Measurements from ENCODE around the gene AGAP2.
"Not testable (repeated sequence)": the region's sequence is repeated elsewhere in the genome, so short reads cannot be mapped to it uniquely, and the experiment has no call there.

Gene AGAP2

DNA sequence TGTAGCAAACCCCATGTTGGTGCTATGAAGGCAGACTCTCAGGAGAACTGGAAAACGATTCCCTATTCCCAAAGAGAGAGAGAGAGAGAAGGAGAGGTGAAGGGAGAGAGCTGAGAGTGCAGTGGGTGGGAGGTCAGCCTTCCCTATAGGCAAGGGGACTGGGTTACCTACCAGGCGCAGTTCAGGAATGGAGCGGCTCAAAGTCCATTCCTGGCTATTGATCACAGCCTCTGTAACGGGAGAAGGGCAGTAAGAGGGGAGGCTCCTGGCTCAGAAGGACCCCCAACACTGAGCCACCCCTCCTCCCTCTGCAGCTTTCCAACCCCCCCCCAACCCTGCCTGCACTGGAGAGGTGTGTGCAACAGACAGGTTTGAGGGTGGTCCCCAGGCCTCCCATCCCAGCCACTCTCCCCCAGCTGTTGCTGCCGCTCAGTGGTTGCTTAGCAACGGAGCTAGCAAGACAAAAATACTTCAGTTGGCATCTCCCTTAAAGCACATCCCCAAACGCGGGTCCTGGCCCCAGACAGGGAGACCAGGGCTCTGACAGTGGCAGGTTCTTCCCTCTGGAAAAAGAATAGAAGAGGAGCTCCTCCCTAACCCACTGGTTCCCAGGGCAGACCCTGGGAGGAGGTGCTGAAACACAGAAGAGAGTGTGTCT, 3.2 kb downstream of the AGAP2 start:
- DNase-seq = peak; percentile 31

DNA sequence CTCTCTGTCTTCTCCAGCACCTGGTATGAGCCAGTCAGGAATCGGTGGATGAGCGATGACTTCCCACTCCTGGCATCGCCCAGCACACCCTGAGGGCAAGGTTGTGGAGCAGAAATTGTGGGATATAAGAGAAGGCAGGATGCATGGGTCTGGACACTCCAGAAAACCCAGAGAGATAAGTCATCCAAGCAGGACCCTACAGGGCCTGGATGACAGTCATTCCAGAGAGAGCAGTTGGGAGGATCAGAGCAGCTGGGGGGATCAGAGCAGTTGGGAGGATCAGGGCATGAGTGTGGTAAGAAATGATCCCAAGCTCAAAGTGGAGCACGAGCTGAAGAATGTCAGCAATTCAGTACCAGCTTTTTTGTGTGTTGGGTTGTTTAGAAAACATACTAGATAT, 4.0 kb downstream of the AGAP2 start:
- no peak for DNase-seq

DNA sequence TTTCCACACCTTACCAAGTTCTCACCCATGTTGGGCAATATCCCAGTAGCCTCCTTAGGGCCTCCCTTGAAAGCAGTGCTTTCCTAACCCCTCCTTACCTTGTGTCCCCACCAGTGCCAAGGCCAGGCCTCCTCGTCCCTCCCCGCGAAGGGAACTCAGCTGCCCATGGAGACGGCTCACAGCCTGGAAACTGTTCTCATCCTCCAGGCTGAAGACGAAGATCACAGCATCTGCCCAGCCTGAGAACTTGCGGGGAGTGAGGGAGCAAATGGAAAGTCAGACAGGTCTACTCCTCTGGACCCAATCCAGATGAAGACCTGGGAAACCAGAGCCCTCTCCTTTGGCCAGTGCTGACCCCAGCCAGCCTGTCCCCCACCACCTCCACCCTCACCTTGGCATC, 4.6 kb downstream of the AGAP2 start:
- DNase-seq = no peak

DNA sequence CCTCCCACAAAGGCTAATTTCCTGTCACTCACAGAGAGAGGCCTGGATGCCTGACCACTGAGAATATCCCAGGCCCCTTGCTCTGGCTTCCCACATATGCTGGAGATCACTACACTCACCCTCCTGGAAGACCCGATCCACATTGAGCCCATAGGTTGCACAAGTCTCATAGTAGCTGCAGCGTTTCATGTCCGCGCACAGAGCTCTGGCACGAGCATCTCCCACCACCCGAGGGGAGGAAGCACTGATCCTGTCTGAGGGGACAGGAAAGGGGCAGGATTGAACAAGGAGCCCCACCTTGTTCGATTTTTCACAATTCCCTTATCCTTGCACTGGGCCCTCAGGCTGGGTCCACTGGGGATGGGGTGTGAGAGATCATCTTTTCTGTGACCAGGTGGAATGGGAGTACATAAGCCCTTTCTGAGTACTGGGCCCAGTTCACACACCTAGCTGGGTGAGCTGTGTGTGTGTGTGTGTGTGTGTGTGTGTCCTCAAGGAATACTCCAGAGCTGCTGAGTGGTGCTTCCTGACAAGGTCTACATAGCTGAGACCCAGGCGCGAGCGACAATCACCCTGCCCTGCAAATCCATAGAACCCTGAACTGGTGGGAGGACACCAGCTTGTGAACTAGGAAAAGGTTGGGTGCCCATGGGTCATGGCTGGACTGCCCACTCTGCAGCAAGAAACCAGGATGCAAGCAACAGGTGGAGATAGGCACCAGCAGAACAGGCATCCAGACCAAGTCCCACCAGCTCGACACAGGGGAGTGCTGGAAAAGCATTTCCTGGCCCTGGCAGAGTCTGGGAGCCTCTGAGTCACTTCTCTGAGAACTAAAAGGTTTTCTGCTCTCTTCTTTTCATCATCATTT, 5.6 kb downstream of the AGAP2 start:
- no peak for DNase-seq

DNA sequence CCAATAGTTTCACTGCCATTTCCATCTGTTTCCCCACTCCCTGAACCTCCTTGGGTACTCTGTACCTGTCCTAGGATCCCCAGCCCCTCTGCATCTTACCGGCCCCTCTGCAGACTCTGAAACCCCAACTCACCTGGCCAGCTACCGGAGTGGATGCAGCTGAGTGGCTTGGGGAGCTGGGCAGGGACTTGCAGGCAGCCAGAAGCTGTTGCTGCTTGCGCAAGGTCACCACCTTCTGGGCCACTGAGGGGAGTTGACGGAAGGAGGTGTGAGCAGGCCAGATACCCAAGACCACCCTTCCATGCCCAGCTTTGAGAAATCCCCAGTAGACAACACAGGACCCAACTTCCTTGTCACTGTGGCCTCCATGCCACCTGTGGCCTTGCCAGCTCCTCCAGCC, 6.3 kb downstream of the AGAP2 start:
- DNase-seq = no peak

DNA sequence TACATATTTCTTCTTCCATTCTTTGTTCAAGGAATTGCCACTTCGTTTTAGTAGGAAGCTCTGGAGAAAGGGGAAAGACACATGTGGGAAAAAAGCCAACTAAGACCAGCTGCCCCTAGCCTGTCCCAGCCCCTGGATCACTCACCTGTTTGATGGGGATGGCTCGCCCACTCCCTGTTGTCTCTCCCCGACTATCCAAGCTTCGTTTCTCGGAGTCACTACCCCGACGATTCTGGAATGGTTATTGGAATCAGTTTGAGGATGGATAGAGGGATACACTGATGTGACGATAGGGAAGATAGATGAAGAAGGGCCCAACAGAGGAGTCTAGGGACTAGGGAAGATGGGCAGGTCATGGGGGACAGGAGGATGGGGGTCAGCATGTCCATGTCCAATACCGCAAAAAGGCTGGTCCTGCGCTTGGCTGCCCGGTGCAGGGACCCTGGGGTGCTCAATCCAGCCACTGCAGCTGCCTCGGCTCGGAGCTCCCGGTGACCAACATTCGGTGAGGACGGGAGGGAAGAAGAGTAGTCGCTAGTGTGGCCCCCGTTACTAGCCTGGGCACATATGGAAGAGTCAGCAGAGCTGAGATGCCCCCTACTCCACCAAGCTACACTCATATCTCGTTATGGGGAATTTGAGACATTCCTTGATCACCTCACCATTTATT, 7.0 kb downstream of the AGAP2 start:
- DNase-seq = no peak

DNA sequence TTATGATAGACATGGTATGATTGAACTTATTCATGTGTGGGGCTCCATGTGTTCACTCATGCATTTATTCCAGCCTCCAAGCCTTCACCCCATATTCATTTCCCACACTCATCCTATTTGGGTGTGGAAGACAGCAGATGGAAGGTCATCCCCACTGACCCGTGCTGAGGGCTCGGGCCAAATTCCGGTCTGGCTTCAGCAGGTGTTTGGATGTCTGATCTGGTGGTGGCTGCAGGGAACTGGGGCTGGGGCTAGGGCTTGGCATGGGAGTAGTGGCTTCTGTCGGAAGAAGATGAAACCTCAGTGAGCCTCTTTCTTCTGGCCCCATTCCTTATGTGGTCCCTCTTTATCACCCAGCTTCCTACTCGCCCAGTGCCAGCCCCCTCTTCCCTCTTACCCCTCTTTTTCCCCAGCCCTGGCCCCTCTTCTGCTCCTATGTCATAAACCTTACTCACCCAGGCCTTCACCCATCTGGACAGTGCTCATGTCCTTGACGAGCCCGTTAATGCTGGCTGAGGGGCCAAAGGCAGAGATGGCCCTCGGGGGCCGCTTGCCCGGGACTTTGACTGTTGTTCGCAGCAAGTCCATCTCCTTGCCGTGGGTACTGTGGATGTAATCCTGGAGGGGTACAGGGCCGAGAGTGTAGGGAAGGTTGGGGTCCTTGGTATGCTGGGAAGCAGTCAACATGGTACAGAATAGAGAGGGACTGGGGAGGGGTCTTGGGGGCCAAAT, 8.0 kb downstream of the AGAP2 start:
- DNase-seq = no peak

DNA sequence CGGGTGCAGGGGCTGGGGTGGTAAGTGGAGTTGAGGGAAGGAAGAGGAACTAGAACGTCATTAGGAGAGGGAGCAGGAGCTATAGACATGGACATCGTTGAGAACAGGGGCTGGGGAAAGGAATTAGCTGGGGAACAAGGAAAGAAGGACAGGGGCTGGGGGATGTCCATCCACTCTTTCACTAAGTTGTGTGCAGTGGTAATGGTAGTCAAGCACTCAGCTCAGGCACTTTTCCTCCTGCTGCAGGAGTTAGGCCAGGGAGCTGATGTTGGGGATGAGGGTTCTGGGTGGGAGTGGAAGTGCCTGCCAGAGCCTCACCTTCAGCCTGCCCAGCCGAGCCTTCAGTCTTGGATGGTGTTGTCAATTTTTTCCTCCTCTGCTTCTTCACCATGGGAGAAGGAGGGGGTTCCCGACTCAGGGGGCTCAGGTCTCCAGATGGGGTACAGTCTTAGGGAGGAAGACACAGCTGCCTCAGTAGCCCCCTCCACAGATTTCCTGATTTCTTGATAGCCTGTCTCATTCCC, 9.2 kb downstream of the AGAP2 start:
- no peak for DNase-seq

DNA sequence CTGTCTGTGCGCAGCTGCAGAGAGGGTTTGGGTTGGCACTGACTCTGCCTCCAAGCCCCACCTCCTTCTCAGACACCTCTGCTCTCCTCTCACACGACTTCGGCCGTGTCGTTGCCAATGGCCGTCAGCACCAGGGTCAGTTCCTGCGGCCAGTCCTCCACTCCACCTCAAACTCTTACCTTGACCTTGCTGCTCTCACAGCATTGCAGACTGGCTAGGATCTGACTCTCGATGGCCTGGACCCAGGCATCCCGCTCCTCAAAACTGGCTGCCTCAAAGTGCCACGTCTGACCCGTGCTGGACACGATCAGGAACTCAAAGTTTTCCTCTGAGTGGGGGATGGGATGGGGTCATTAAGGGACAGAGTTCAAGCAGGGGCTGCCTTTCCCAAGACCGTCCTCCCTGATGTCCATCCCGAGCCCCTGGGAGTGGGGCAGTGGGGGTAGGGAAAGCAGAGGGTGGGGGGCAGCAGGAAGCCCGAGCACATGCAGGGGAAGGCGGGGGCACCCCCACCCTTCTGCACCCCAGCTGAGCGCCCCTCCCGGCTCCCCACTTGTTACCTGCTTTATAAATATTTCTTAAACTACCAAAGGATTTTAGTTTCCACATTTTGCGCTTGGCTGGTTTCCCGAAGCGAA, 10.7 kb downstream of the AGAP2 start:
- DNase-seq = no peak

DNA sequence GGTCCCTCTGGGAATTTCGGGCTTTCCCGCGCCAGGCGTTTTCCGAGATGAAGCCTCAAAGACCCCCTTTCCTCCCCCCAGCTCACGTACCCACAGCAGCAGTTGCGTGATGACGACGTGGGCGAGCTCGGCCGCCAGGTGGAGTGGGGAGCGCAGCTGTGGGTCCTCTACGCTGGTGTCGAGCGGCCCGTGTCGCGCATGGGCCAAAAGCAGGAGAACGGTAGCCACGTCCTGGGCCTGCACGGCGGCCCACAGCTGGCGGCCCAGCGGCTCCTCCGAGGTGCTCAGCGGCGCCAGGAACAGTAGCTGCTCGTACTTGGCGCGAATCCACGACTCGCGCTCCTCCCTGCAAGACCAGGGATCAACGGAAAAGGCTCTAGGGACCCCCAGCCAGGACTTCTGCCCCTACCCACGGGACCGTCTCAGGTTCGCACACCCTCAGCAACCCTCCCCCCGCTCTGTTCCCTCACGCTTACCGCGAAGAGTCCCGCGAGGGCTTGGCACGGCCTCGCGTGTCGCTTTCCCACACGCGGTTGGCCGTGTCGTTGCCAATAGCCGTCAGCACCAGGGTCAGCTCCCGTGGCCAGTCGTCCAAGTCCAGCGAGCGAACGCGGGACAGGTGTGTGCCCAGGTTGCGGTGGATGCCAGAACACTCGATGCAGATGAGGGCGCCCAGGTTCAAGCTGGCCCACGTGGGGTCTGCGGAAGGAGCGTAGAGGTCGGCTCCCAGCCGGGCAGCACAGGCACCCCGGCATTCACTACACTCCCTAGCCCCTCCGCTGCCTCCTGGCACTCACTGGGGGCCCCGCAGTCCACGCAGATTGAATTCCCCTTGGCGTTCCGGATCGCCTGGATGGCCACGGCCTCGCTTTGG, 11.4 kb downstream of the AGAP2 start:
- no peak for DNase-seq

DNA sequence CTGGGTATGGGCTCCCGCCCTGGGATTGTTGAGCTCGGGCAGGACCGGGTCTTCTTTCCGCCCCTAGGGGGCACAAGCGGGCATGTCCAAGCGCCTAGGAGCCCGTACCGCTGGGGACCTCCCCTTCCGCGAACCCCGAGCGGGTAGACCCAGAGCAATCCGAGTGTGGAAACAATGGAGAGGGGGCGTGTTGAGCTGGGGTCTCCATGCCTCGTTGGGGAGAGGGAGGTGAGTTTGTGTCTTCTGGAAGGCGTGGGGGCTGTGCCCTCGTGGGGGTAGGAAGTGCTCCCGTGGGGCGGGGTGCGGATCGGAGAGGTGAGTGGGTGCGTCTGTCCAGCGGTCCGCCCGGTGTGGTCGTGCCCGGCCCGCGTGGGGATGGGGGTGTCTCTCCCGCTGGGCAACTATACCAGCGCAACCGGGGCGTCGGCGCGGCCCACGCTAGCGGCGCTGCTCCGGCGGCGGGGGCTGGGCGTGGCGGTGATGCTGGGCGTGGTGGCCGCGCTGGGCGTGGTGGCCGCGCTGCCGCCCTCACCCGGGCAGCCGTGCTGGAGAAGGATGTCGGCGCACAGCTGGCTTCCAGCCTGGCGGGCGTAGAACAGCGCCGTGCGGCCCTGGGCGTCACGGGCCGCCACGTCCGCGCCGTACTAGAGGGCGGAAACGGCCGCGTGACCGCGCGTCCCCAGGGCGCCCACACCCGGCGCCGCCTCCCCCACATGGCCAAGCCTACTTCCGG, 12.2 kb downstream of the AGAP2 start:
- DNase-seq = peak; percentile 89

DNA sequence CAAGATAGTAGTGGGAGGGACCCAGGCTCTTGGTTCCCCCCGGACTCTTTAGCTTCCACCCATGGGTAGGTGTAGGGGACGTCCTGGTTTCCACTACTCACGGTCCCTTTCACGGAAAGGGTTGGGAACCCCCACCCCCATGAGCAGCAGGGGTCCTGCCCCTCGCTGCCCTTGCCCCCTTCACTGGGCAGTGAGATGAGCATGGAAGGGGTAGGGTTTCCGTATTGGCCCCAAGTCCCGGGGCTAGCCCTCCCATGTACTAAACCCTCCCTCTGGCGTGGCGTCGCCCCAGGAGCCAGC, 12.7 kb downstream of the AGAP2 start:
- DNase-seq = no peak

DNA sequence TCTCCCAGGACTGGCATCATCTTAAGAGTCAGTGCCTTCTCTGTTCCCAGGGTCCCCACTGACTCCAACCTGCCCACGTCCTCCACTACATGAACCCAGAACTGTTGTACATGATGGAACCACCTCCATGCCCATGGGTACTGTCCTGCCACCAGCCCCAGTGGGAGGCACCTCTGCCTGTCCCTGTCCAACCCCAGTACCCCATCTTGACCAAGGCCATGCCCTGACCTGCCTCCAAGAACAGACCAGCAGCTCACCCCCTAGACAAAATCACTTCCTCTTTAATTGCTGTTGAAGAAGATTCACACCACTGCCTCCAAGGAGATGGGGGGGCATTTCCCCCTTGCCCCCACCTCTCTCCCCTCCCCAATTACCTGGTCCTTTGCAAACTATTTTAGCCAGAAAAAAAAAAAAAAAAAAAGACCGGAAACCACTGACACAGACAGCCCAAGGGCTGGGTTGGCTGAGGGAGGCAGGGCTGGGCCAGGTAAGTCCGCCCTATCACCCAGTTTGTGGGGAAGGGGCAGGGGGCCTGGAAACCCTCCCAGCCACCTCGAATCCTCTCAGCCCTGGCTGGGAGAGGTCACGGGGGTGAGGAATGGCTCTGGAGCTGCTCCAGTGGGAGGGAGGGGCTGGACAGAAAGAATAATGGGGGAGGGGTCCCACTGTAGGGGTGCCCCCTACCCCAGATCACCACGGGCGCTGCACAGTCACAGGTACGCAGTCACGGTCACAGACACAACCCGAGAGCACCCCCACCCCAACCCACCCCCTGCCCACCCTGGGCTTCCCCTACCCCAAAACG, 13.4 kb downstream of the AGAP2 start:
- DNase-seq = no peak

DNA sequence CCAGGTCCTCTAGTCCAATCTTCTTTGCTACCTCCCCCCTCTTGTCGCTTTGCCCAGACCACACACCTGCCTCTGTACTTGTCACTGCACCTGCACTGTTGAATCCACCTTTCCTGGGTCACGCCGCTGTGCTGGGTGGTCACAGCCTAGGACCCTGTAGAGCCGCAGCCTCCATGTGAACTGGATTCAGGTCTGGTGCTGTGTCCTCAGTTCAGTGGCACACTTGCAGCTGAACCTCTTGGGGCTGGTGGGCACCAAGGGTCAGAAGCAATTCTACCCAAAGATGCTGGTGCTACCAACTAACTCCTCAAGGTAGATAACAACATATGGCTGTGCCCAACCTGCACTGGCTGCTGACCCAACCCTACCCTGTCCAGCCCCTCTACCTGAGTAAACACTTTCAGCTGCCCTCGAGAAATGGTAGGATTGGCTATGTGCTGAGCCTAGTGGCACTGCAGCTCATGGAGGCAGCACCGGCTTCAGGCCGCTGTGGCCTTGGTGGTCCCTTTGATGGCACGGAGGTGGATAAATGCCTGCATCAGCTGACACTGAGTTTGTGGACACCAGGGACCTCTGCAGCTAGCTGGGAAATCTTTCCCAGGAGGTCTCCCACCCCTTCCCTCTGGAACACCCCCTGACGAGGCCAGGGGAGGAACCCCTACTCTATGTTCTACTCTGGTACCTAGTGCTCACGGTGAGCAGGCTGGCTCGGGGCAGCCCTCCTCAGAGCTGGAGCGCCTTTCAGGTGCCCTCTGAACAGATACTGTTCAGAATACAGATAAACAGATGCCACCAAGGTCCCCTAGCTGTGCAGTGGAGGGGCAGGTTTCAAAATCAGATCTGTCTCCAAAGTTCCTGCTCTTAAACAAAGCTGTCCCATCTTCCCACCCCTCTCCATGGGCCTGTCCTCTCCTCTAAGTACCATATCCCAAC, 14.3 kb downstream of the AGAP2 start:
- no peak for DNase-seq

DNA sequence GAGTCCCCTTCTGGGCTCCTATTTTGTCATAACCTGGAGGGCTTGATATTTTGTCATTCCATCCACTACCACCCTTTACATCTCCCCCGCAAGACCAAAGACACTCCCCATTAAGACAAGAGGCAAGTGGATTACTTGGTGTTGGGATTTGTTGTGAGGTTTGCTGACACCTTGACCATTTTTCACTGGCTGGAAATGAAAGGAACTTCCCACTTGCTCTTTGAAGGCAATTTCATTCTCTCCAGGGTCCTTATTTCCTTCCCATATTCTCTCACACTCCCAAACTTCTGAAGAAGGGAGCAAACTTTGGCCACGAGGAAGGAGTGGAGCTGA, 14.9 kb downstream of the AGAP2 start:
- no peak for DNase-seq

DNA sequence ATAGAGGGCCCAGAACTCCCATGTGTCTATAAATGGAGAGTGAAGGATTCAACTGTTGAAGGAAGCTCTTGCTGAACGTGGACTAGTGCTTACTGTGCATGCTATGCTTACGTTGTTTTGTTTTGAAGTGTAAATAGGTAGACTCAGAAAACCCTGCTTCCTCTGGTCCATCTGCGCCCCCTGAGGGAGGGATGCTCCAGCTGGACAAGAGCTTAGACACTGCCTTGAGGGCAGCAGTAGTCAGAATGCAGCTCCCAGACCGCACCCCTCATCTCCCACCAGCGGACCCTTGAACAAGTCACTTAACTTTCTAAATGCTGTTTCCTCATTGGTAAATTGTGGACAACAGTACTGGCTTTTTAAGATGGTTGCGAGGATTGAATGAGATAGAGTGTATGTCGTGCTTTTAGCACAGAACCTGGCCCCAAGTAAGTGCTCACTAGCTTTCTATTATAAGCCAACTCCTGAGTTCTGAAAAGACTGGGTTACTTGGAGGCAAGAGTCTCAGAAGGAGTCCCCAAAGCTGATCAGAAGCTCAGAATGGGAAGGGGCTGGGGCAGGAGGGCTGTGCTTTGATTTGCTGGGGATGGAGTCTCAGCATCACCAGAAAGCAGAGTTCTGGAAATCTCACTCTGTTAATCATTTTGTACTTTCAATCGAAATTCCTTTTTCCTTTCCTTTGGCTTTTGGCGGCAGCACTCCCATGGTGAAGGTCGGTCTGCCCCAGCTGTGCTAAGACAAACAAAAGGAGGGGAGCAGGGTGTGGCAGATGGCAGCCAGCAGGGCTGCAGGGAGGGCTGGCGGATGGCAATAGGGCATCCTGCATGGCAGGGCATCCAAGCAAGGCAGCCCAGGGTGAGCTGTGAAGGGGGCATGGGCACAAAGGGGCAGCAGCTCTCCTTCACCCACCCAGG, 15.6 kb downstream of the AGAP2 start:
- DNase-seq = no peak

DNA sequence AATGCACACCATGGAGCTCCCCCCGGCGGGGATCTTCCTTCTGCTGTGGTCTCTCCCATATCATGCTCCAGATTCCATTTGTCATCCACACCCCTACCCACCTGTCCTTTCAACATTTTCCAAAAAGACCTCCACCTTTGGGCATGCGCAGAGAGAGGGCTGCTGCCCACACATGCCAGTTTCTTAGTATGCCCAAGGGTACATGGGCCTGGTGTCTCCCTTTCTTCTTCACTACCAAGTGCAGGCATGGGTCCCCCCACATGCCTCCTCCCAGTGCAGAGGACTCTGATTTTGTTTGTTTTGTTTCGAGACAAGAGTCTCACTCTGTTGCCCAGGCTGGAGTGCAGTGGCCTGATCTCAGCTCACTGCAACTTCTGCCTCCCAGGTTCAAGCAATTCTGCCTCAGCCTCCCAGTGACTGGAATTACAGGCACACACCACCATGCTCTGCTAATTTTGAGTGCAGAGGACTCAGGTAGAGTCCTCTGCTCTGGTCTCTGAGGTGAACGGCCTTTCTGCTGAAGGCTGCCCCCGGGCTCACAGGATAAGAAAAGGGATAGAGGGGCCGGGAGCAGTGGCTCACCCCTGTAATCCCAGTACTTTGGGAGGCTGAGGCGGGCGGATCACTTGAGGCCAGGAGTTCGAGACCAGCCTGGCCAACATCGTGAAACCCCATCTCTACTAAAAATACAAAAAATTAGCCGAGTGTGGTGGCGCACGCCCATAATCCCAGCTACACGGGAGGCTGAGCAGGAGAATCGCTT, 16.5 kb downstream of the AGAP2 start:
- DNase-seq = not testable (repeated sequence)
